Measurements from ENCODE around the gene MPV17L.
"Not testable (repeated sequence)": the region's sequence is repeated elsewhere in the genome, so short reads cannot be mapped to it uniquely, and the experiment has no call there.

Gene MPV17L

GRCh38 chr16:15409476-15409875 is 13.9 kb downstream of the MPV17L start:
- not testable (repeated sequence) for DNase-seq (ENCODE audit: low read depth in 2 of 2)

GRCh38 chr16:15415511-15415985 is 20.0 kb downstream of the MPV17L start:
- no peak for DNase-seq (ENCODE audit: low read depth in 2 of 2)

- DNase-seq (ENCODE audit: low read depth in 2 of 2) = no peak
Observed at GRCh38 chr16:15417197-15417596, 21.6 kb downstream of the MPV17L start.

GRCh38 chr16:15418206-15418605 is 22.7 kb downstream of the MPV17L start:
- no peak for DNase-seq (ENCODE audit: low read depth in 2 of 2)

GRCh38 chr16:15421696-15422095 is 26.1 kb downstream of the MPV17L start:
- DNase-seq (ENCODE audit: low read depth in 2 of 2) = not testable (repeated sequence)

GRCh38 chr16:15422222-15422621 is 26.7 kb downstream of the MPV17L start:
- no peak for DNase-seq (ENCODE audit: low read depth in 2 of 2)

GRCh38 chr16:15425861-15426260 is 30.3 kb downstream of the MPV17L start:
- no peak for DNase-seq (ENCODE audit: low read depth in 2 of 2)

GRCh38 chr16:15426796-15427195 is 31.2 kb downstream of the MPV17L start:
- no peak for DNase-seq (ENCODE audit: low read depth in 2 of 2)

GRCh38 chr16:15427648-15428239 is 32.2 kb downstream of the MPV17L start:
- DNase-seq (ENCODE audit: low read depth in 2 of 2) = peak; percentile 9 to 34

- DNase-seq (ENCODE audit: low read depth in 2 of 2) = not testable (repeated sequence)
Observed at GRCh38 chr16:15430884-15431283, 35.3 kb downstream of the MPV17L start.

- no peak for DNase-seq (ENCODE audit: low read depth in 2 of 2)
Observed at GRCh38 chr16:15434079-15434424, 38.5 kb downstream of the MPV17L start.

- DNase-seq (ENCODE audit: low read depth in 2 of 2) = peak in 1 of 2 donors; percentile 25
Observed at GRCh38 chr16:15434425-15435215, 39.1 kb downstream of the MPV17L start, which contains the start of gene BMERB1. BMERB1 (plus strand) TSS chr16:15434588; CDS start chr16:15434654, 66 bp downstream.

GRCh38 chr16:15435216-15435864 is 39.8 kb downstream of the MPV17L start:
- DNase-seq (ENCODE audit: low read depth in 2 of 2) = no peak

GRCh38 chr16:15439102-15439501 is 43.5 kb downstream of the MPV17L start:
- DNase-seq (ENCODE audit: low read depth in 2 of 2) = no peak

GRCh38 chr16:15439521-15439920 is 44.0 kb downstream of the MPV17L start:
- no peak for DNase-seq (ENCODE audit: low read depth in 2 of 2)

- no peak for DNase-seq (ENCODE audit: low read depth in 2 of 2)
Observed at GRCh38 chr16:15440852-15441251, 45.3 kb downstream of the MPV17L start.

- DNase-seq (ENCODE audit: low read depth in 2 of 2) = not testable (repeated sequence)
Observed at GRCh38 chr16:15442140-15442539, 46.6 kb downstream of the MPV17L start.

- no peak for DNase-seq (ENCODE audit: low read depth in 2 of 2)
Observed at GRCh38 chr16:15443753-15444152, 48.2 kb downstream of the MPV17L start.

- DNase-seq (ENCODE audit: low read depth in 2 of 2) = no peak
Observed at GRCh38 chr16:15444264-15444663, 48.7 kb downstream of the MPV17L start.

GRCh38 chr16:15445450-15445849 is 49.9 kb downstream of the MPV17L start:
- DNase-seq (ENCODE audit: low read depth in 2 of 2) = no peak

- DNase-seq (ENCODE audit: low read depth in 2 of 2) = no peak
Observed at GRCh38 chr16:15446901-15447300, 51.3 kb downstream of the MPV17L start.

- DNase-seq (ENCODE audit: low read depth in 2 of 2) = no peak
Observed at GRCh38 chr16:15450624-15451023, 55.1 kb downstream of the MPV17L start.

All from stimulated activated CD4-positive, alpha-beta T cell treated with anti-CD3 and anti-CD28 coated beads, Interleukin-1b, Interleukin-23, amount 100 ng/mL, for 1 hour (primary cell).